Stimulated activated CD8-positive, alpha-beta memory T cell treated with anti-CD3 and anti-CD28 coated beads, Interleukin-12 subunit alpha, Interleukin-12 subunit beta, amount 100 ng/mL, for 24 hours (primary cell): ENCODE measurements around the gene IMPDH2.

Experiments used
- DNase-seq: peaks from one replicate; pipeline ENCODE4 v3.0.0-alpha.2; 2020; ENCODE audit errors: extremely low read depth

IMPDH2 gene

DNA sequence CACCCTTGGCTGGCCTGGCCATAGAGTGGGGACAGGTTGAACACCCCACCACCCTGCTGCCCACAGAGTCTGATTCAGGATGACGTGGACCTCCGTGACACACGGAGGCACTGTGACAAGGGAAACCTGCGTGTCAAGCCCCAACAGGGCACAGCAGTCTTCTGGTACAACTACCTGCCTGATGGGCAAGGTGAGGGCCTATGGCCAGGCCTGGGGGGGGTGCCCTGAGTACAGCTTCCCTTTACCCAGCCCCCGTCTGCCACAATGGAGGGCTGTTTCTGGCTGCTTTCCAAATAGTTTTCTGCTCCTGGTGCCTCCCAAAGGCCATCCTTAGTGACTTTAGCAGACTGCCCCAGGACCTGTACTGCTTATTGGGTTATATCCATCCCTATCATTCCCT lies 23.2 kb downstream of the IMPDH2 start:
- no peak for DNase-seq

DNA sequence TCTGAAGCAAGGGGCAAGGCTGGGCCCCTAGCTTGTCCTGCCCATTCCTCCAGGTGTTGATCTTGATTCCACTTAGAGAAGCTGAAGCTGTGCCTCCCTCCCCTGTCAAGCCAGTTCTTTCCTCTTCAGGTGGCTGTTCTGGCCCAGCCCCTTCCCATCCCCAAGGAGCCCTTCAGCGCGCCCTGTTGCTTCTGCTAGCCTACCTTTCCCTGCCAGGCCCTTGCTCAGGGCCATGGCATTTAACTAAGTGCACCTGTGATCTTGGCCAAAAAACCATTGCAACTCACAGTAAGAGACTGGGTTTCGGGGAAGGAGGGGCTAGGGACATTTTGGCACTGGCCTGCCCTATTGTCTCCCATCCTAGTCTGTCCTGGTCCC lies 23.9 kb downstream of the IMPDH2 start:
- DNase-seq = no peak

DNA sequence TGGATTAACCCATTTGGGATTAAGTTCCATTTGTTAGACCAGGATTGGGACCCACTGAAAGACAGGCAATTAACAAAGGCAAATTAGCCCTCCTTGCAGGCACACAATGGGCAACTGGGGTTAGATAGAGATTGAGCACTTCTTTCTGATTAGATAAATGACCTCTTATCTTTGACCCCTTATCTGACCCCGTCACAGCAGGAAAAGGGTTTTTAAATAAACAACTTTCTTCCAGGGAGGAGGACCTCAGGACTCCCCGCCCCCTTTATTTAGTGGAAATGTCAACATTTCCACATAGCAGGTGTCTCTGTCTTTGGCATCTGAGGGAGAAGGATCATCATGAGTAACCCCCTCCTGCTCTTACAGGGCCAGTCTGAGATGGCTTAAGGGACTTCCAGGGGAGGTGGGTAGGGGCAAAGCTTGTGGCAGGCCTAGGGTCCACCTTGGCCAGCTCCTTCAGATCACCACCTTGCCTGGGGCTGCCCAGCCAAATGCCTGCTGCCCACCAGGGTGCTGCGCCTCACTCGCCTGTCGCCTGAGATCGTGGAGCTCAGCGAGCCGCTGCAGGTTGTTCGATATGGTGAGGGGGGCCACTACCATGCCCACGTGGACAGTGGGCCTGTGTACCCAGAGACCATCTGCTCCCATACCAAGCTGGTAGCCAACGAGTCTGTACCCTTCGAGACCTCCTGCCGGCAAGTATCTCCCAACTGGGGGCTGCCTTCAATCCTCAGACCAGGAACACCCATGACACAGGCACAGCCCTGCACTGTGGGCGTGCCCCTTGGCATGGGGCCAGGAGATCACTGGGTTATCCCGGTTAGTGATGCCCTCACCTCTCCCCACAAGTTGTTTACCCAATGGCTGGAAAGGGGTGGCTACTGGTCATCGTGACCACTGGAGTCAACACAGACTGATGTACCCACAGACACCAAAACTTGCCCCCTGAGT lies 24.6 kb downstream of the IMPDH2 start:
- DNase-seq = no peak

DNA sequence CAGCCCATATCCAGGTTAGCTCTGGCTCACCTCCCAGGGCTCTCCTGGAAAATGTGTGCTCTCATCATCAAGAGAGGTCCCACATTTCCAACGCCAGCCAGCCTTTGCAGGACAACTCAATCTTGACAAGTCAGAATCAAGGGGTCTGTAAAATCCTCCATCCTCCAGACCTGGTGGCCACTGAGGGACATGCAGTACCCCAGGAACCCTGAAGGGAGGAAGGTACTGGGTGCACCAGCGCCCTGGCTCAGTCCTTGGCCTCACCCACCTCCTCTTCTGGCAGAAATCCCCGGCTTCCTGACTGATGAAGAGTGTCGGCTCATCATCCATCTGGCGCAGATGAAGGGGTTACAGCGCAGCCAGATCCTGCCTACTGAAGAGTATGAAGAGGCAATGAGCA lies 28.0 kb downstream of the IMPDH2 start:
- DNase-seq = no peak

DNA sequence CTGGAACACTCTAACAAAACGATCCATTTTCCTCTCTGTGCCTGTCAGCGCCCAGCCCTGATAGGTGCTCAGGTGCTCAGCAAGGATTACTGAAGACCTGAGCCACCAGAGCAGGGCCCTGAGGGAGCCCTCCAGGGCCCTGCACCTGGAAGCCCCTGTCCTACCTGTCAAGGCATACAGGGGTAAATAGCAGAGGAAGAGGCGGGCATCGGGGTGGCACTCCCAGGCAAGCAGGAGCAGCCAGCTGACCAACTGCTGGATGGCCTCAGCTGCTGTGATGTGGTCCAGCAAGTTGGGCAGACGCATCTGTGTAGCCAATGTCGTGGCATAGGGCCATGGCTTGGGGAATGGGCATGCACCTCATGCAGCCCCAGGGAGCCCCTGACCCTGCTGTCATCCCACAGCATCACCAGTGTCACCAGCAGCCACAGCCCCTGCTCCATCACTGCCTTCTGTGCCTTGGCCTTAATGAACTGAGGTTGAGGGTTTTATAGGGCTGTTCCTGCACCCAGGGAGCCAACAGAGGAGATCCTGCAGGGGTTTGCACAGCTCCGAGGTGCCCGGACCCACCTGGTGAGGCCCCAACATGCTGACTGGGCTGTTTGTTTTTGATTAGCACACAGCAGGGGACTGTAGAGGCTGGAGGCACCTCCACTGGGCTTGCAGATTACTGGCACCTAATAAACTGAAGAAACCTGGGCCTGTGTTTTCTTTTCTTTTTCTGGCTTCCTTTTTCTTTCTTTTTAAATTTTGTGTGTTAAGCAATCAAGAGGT lies 29.9 kb downstream of the IMPDH2 start:
- DNase-seq = no peak

DNA sequence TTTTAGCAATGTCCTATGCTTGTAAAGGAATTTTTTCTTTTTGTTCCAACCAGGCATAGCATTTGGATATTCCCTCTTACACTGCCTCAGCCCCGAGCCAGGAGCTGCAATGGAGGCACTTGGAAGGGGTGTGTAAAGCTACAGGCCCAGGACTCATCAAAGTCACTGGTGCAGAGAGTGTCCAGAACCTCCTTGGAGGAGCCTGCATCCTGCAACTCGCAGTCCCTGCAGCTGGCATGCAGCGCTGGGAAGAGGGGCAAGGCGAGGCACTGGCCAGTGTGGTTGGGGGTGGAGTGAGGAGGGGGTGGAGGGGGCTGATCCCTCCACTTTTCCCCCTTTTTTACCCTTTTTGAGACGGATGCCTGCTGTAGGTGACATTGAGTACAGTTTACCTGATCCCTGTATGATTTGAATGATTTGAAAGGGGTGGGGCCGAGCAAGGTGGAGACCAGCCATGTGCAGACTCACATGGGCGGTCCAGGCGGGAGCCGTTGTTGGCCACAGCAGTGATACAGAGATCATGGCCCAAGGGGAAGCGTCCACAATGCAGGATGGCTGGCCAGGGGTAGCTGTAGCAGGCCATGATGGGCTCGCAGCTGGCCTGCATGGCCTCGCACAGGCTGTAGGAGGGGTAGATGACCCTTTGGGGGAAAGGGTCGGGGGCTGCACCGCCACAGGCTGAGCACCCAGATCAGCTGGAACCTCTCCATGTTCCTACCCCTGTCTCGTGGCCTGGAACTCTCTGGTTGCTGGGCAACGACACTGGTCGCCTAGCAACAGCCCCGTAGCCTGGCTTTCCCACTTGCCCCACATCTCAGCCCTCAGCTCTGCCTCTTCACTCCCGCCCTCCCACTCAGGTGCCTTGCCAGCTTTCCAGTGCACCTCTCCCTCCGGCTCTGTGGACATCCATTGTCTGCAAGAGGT lies 31.2 kb downstream of the IMPDH2 start:
- DNase-seq = no peak

DNA sequence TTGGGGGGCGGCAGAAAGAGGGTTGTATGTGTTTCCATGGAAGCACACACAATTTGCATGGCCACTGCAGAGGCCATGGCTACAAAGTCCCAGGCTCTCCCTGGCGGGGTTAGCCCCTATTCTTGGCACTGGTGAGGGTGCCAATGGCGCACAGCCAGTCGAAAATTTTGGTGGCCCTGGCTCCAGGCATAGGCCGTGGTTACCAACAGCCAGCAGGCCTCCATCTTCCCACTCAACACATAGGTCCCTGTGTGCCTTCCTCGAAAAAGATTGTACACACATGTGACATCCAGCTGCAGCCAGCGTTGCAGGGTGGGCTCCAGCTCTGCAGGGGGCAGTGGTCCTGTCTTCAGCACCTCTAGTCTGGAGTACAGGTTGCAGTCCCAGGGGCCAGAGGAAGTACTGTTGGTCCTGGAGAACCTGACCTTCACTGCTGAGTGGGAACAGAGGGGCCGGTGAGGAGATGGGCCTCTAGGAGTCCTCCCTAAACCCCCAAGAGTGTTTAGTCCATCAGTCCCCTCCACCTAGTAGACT lies 32.0 kb downstream of the IMPDH2 start:
- no peak for DNase-seq

DNA sequence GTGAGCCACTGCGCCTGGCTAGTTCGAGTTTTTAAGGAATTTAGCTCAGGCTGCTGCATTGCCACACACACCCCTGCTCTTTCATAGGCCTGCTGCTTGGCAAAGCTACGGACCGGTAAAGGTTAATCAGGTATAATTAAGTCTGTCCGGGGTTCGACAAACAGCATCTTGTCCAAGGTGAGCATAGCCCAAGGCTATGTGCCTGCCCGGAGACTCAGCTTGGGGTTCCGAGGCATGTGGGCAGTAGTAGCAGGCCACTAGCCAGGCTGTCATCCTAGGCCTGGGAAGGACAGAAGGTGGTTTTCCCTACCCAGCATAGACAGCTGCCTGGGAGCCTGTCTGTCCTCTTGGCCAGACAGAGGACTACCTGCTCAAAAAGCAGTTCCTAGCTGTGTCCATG lies 32.6 kb downstream of the IMPDH2 start:
- DNase-seq = no peak

DNA sequence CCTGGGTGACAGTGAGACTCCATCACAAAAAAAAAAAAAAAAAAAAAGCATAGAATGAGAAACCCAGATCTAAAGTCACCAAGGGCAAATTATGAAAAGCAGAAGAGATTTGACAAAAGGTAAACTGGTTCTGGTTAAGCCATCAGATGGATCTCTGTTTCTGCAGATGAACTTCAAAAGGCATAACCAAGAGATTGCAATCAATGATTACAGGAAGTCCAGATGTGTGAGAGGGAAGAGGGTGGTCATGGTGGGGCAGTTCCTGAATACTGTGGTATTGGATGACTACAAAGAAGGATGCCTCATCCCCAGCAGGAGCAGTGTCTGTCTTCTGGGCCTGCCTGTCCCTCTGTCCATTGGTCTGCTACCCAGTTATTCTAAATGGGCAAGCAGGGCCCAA lies 35.4 kb downstream of the IMPDH2 start:
- DNase-seq = no peak

DNA sequence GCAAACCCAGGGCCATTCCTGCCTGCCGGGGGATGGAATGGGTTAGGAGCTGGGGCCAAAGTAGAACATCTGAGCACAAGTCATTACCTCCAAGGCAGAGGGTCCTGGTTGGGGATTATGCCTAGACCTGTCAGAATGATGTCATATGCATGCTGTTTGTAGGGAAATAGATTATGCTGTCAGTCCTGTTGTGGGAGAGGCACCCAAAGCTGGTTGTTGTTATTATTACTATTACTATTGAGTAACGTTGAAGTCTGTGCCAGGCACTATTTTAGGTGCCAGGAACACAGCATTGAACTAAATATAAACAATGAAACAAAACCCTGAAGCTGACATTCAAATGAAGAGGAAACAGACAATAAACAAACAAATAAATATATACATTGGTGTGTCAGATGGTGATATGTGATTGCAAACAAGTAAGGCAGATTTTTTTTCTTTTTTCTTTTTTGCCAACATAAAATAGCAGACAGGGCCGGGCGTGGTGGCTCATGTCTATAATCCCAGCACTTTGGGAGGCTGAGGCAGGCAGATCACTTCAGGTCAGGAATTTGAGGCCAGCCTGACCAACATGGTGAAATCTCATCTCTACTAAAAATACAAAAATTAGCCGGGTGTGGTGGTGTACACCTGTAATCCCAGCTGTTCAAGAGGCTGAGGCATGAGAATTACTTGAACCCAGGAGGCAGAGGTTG lies 37.2 kb downstream of the IMPDH2 start:
- no peak for DNase-seq

DNA sequence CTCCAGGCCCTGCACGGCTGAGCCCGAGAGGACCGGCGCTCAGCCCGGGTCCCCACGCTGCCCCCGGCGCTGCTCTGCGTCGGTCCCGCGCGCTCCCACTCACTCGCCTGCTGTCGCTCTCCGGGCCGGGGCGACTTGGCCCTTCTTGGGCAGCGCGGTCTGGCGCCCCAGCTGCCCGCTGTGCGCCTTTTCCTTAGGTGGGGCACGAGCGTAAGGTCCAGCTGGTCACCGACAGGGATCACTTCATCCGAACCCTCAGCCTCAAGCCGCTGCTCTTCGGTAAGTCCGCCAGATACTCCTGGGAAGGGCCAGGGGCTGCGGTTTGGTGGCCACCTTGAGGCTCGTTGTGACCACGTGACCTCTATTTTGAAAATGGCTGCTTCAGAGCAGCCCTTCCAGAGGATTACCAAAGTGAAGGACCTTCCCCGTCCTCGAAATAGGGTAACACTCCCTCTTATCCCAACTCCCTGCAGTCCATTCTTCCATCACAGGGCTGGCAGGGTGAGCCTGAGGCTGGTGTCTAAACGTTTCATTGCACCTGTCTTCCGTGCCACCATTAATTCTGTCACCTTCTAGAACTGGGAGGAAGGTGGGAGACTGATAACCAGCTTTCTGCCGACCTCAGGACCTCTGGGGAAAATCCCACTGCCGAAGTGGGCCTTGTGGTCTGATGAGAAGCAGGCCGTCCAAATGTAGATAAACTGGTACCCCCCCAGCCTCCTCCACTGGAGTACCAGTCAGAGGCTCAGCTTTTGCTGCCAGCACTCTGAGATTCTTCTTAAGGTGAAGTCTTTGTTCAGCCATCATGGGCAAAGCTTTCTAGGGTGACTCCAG lies 38.3 kb downstream of the IMPDH2 start:
- no peak for DNase-seq

DNA sequence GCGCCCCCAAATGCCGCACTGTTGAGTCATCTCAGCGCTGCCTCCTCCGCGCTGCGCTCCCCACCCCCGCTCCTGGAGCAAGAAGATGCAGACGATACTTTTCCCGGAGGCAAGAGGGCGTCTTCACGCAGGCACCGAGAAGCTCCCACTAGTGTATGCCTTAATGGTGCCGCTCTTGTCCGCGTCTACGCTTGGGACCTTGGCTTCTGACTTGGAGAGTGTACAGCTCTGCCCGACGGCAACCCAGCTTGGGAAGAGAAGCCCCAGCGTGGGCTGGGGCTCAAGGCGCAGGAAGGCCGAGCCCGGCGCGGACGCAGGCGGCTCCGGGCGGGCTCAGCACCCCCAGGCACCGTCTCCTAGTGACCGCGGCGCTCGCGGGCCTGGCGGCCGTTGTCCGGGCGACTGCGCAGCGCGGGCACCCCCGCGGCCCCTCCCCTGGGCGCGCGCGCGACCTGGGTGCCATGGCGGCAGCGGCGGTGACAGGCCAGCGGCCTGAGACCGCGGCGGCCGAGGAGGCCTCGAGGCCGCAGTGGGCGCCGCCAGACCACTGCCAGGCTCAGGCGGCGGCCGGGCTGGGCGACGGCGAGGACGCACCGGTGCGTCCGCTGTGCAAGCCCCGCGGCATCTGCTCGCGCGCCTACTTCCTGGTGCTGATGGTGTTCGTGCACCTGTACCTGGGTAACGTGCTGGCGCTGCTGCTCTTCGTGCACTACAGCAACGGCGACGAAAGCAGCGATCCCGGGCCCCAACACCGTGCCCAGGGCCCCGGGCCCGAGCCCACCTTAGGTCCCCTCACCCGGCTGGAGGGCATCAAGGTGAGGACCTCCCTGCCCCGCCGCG lies 39.2 kb downstream of the IMPDH2 start, which contains the start of gene P4HTM:
P4HTM (plus strand) TSS at position 446 of the 840 bp plus-strand sequence; CDS start at position 462, 16 bp downstream.
- peak; percentile 60 for DNase-seq

DNA sequence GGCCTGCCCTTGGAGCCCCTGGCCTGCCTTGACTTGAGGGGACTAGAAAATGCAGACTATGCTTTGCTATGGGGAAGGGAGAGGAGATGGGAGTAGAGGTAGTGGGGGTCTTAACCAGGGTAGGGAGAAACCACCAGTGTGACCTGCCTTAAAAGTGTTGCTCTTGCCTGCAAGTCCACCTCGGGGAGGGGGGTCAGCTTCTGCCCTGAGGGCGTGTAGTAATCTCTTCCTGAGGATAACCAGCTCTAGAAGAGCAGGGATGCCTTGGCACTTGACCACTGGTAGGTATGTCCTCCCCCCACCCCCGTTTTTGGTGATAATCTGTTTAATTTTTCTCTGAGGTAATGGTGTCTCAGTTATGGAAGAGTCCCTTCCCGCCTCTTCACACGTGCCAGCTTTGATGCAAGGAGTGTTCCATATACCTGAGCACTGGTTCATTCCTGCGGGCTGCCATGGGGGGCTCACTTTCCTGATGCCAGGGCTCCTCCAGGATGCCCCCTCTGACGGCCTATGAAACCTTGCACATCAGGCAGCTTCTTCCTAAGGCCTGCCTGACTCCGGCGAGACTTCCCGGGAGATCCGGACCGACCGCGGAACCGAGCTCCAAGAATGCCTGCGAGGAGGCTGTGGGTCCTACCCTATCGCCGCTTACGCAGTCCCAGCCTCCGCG lies 39.9 kb downstream of the IMPDH2 start:
- no peak for DNase-seq

DNA sequence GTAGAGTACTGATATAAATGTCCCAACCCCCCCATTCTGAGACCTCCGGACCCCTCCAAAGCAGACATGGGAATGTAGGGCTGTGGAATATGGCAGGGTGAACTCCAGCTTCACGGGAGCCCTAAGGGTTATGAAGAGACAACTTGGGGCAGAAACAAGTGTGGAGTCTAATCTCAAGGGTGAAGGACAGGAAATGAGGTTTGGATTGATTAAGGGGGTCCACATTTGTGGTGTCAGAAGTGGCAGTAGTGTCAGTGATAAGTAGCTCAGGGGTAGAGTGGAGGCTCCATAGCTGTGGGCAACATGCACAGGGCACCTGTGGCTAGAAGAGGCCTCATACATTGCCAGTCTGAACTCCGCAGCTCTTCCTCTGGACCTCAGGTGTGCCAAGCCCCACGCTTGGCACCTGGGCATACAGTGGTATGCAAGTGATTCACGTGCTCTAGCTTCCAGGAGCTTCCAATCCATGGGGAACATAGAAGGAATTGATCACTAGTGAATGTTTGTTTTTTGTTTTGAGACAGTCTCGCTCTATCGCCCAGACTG lies 43.3 kb downstream of the IMPDH2 start:
- no peak for DNase-seq

DNA sequence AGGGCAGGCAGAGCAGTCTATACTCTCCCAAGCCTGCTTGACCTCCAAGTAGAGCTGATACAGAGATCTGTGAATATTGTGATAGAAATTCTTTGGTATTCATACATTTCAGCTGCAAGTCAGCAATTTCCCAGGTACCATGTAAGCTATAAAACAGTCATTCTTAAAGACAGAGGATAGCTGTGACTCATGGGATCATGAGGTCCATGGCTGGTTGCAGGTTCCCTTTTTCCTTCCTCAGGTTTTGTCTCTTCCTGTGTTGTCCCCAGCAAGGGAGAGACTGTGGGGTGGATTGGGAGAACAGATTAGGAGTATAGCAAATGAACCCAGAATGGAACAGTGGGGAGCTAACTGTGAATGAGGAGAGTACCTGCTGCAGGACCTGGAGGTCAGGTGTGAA lies 44.5 kb downstream of the IMPDH2 start:
- no peak for DNase-seq

DNA sequence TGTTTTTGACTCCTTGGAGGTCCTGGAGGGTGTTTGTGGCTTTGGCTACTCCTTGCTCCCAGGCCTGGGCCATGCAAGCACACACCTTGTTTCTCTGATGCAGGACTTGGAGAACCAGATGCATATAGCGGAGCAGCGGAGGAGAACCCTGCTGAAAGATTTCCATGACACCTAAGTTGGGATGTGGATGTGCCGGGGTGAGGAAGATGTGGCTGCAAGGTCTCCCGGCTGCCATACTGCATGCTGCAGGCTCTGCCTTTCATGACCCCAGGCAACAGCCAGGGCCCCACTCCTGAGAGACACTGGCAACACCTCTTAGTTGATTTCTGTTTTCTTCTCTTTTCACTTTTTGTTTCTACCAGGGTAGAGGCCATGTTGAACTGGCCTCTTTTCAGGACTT lies 46.1 kb downstream of the IMPDH2 start:
- no peak for DNase-seq

DNA sequence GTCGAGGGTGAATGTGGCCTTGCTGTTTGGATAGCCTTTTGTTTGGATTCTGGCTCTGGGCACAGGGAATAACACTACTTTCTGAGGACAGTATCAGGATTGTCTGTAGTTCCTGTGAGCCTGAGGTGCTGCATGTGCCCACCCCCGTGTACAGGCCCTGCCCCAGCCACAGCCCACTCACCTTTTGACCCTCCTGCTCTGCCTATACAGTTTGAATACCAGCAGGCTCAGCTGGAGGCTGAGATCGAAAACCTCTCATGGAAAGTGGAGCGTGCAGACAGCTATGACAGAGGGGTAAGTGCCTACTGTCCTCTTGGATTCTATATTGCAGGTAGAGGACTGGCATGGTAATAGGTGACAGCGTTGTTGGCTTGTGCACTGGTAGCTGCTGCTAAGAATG lies 46.5 kb downstream of the IMPDH2 start:
- DNase-seq = no peak

DNA sequence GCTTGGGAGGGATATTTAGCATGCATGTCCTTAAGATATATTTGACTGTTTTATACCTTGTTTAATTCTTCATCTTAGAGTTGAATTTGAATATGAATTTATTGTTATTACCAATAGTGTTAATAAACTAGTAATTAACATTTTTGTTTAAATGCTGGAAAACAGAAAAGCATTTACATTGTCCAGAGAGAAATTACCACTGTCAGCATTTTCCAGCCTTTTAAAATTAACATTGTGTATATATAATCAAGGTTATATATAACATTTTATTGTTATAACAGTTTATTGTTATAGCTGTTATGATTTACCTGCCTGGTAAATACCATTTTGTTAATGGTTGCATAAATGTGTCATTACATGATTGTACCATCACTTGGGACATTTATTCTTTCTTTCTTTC lies 47.2 kb downstream of the IMPDH2 start:
- DNase-seq = no peak
